ENCODE data around the gene LRRC25. TPM values are rescaled to one million over a fixed set of nuclear protein-coding genes. Genes with fewer than 3 reads are reported as not detected.

Gene LRRC25
- total and polyA plus RNA-seq, 8 donors = 0.98 to 11.2 (median 2.7) TPM; not detected in 2

DNA sequence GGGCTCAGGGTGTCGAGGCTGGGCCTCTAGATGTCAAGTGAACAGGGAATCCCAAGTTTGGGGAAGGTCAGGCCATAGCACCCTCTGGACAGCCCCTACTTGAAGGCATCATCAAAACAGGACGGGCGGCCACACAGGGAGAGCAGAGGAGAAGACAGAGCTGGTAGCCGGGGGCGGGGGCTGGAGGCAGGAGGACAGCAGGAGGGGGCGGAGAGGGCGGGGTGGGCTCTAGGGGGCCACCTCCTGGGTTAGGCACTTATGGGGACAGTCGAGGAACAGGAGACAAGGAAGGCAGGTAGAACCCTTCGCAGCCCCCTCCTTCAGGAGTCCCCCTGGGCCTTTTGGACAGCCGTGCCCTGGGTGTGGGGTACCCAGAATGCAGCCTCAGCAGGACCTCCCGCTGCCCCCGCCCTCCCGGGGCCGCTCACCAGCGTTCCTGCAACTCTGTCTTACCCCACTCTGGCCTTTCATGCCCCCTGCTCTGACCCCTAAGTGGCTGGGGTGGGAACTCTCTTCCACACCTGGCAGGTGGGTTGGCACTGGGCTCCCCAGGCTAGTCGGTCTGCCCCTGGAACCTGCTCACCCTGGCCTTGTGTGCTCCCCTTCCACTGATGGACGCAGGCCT lies 27.6 kb upstream of the LRRC25 start:
- Histone ChIP-seq H3K36me3 (peaks cover 0 to 4% (median 0%) of the 10 kb centered on the region in 4 donors), H3K4me3 (no peak overlapping the region), H3K27me3 (no peaks in the 10 kb centered on the region), H3K27ac (peak overlapping the region in 4 of 5 donors; percentile 33 to 90 (median 70)), H3K4me1 (peaks cover 50 to 100% (median 88%) of the 10 kb centered on the region in 4 donors), H3K9me3 (no peaks in the 10 kb centered on the region)
- intact Hi-C loops (cut with DNase I; ENCODE audit: low total_unique reads) = no loop called here
- DNase-seq = no peak
- WGBS, 5 donors = 81 to 90% (median 87%) methylated on average over 13 to 17 of the region's 17 CpGs
- TF ChIP-seq, protein P1, sequence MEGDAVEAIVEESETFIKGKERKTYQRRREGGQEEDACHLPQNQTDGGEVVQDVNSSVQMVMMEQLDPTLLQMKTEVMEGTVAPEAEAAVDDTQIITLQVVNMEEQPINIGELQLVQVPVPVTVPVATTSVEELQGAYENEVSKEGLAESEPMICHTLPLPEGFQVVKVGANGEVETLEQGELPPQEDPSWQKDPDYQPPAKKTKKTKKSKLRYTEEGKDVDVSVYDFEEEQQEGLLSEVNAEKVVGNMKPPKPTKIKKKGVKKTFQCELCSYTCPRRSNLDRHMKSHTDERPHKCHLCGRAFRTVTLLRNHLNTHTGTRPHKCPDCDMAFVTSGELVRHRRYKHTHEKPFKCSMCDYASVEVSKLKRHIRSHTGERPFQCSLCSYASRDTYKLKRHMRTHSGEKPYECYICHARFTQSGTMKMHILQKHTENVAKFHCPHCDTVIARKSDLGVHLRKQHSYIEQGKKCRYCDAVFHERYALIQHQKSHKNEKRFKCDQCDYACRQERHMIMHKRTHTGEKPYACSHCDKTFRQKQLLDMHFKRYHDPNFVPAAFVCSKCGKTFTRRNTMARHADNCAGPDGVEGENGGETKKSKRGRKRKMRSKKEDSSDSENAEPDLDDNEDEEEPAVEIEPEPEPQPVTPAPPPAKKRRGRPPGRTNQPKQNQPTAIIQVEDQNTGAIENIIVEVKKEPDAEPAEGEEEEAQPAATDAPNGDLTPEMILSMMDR (IDR thresholded peaks at IDR 0.05) = no peak
- TF ChIP-seq EP300 (IDR thresholded peaks at IDR 0.05) = no peak

DNA sequence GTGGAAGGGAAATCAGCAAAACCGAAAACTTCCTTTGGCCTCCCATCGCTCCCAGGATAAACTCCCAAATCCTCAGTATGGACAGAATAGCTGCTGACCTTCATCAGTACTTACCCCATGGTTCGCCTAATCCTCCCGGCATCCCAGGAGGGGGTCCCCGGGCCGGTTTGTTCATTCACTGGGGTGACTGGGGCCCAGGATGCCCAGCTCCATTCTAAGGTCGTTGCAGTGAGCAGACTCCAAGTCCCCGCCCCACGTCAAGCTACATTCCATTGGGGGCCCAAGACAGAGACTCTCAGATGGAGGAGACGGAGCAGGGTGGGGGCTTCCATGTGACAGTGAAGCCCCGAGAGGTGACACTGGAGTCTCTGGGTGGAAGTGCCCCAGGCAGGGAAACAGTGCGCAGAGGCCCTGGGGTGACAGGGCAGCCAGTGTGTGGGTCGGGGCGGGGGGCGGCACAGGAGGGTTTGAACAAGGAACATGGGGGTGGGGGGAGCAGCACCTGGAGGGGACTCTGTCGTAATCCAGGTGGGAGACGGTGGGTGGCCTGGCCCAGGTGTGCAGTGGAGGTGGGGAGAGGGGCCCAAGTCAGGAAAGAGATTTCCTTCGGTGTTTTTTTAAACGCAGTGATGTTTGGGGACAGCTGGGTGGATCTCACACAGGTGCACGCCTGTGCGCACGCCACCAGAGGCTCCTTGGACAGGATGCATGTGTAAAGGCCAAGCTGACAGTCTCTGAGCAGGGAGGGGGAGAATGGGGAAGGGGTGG lies 26.9 kb upstream of the LRRC25 start:
- 70 to 79% (median 75%) methylated on average over 20 to 22 of the region's 22 CpGs for WGBS, 5 donors
- Histone ChIP-seq H3K9me3 (no peaks in the 10 kb centered on the region), H3K4me1 (peaks cover 46 to 96% (median 84%) of the 10 kb centered on the region in 4 donors), H3K27ac (peak overlapping the region in 4 of 5 donors; percentile 33 to 90 (median 70)), H3K36me3 (peaks cover 0 to 4% (median 0%) of the 10 kb centered on the region in 4 donors), H3K4me3 (no peak overlapping the region), H3K27me3 (no peaks in the 10 kb centered on the region)
- TF ChIP-seq, protein P1 (IDR thresholded peaks at IDR 0.05) = no peak
- no peak for TF ChIP-seq POLR2A (IDR thresholded peaks at IDR 0.05)
- TF ChIP-seq POLR2AphosphoS5 (IDR thresholded peaks at IDR 0.05) = no peak
- no peak for TF ChIP-seq EP300 (IDR thresholded peaks at IDR 0.05)
- intact Hi-C loops (cut with DNase I; ENCODE audit: low total_unique reads) = no loop called here
- no peak for DNase-seq

DNA sequence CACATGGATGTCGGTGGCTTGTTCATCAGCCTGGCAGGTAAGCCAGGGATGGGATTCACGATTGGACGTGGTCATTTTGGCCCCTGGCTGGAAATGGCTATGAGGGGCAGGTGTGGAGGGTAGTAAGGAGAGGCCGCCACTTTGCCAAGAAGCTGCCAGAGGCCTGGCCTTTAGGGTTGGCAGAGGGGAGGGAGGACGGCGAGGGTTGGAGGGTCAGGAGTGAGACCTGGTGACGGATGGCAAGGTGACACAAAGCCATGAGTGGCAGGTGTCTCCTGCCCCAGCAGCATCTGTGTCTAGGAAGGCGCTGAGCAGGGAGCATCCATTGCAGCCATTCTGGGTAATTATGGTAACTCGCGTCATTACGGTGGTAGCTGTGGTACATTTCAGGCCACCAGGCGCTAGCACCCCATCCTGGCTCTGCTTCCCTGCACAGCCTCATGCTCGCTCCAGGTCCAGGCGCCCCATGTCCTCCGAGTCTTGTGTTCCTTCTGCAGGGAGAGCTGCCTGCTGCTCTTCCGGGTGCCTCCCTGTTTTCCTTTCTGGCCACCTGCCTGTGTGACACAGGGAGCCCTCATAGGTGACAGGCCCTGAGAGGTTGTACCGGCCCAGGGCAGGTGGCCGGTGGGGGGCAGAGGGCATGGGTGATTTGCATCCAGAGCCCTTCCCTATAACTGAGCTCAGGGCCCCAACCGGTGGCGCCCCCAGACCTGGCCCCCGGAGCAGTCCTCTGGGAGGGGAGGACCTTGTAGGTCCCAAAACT lies 26.0 kb upstream of the LRRC25 start:
- Histone ChIP-seq H3K9me3 (no peaks in the 10 kb centered on the region), H3K27me3 (peaks cover 0 to 4% (median 0%) of the 10 kb centered on the region in 3 donors), H3K27ac (peak overlapping the region in 4 of 5 donors; percentile 18 to 90 (median 70)), H3K36me3 (peaks cover 0 to 4% (median 0%) of the 10 kb centered on the region in 4 donors), H3K4me3 (no peak overlapping the region), H3K4me1 (peaks cover 43 to 94% (median 82%) of the 10 kb centered on the region in 4 donors)
- DNase-seq = peak in 1 of 2 donors; percentile 51
- intact Hi-C loops (cut with DNase I; ENCODE audit: low total_unique reads) = no loop called here
- WGBS, 5 donors = 69 to 75% (median 73%) methylated on average over 17 to 21 of the region's 21 CpGs
- TF ChIP-seq, protein P1 (IDR thresholded peaks at IDR 0.05) = no peak
- TF ChIP-seq POLR2A (IDR thresholded peaks at IDR 0.05) (no peak), EP300 (IDR thresholded peaks at IDR 0.05) (no peak), POLR2AphosphoS5 (IDR thresholded peaks at IDR 0.05) (no peak)
